Esophagus squamous epithelium (tissue), 5 donors: ENCODE data around the gene KIAA0319L. TPM values are rescaled to one million over a fixed set of nuclear protein-coding genes. Genes with fewer than 3 reads are reported as not detected.

Experiments used
- DNase-seq: peaks from one replicate; lab custom pipeline; 2025; lab: John Stamatoyannopoulos, UW
- H3K27ac ChIP-seq, 4 donors: fragments of 200-600 bp; sonication (generic); one replicate each; pipeline ENCODE4 v1.5.1; 2016 to 2019; ENCODE audit warnings: mild to moderate bottlenecking in 1 of 4
- H3K27me3 ChIP-seq, 4 donors: fragments of 200-600 bp; sonication (generic); 1 replicate in 3 of 4; 2 replicates in 1 of 4; pipeline versions ENCODE4 v1.5.1 to v1.6.0; 2017 to 2021; ENCODE audit warnings: antibody characterized with exemption in 1 of 4
- H3K36me3 ChIP-seq, 3 donors: fragments of 200-600 bp; sonication (generic); one replicate each; pipeline ENCODE4 v1.5.1; 2016 to 2019
- H3K4me1 ChIP-seq, 3 donors: fragments of 200-600 bp; sonication (generic); one replicate each; pipeline ENCODE4 v1.5.1; 2017 to 2019
- H3K4me3 ChIP-seq, 4 donors: fragments of 200-600 bp; sonication (generic); 1 replicate in 3 of 4; 2 replicates in 1 of 4; pipeline ENCODE4 v1.5.1; 2016 to 2019; ENCODE audit warnings: mild to moderate bottlenecking in 2 of 4, moderate library complexity in 1 of 4
- H3K9me3 ChIP-seq, 3 donors: fragments of 200-600 bp; sonication (generic); one replicate each; pipeline ENCODE4 v1.5.1; 2016 to 2019
- CTCF ChIP-seq, 6 experiments: fragments of 450-650 bp in 4 of 6; fragments of 200-600 bp in 2 of 6; sonication (generic) in 2 of 6; IDR thresholded peaks; one replicate each; pipeline ENCODE4 v1.5.1; 2016 to 2019; ENCODE audit warnings: antibody characterized with exemption in 6 of 6, mild to moderate bottlenecking in 4 of 6, moderate library complexity in 4 of 6
- POLR2A ChIP-seq, 4 donors: fragments of 450-650 bp; IDR thresholded peaks; one replicate each; pipeline ENCODE4 v1.6.1; 2017; ENCODE audit warnings: antibody characterized with exemption in 4 of 4, mild to moderate bottlenecking in 4 of 4, moderate library complexity in 3 of 4
- WGBS, 2 donors: methylation state at CpG; one replicate each; pipeline ENCODE4 v1.1.5; 2018; 5-methylcytosine and 5-hydroxymethylcytosine counted together
- intact Hi-C: fragments of 100-400 bp; cut with DNase I; formaldehyde crosslinking; loops from one replicate; pipeline ENCODE4 v1.15.0; 2022
- total RNA-seq, 4 donors: library from RNA; depleted of rRNA; stranded (reverse); fragments of >200 nt; gene quantifications; one replicate each; pipeline ENCODE4 v1.1.0, GENCODE V29; 2016
- donor health status: DM: yes; HTN: yes; CAD: no.

Gene KIAA0319L
- total RNA-seq, 4 donors from 2014 or later = 24.8 to 53.4 (median 28.4) TPM

GRCh38 chr1:35460796-35461195, 96.4 kb downstream of the KIAA0319L start:
- H3K36me3 ChIP-seq = peaks cover 0 to 95% (median 8%) of the 10 kb centered on the region in 3 donors
- intact Hi-C loops = no loop called here
- no peak for DNase-seq

GRCh38 chr1:35454616-35455015, 102.6 kb downstream of the KIAA0319L start:
- Histone ChIP-seq H3K9me3 (no peaks in the 10 kb centered on the region), H3K27me3 (no peaks in the 10 kb centered on the region), H3K27ac (peak overlapping the region in 3 of 4 donors; percentile 39 to 83 (median 46)), H3K36me3 (peaks cover 0 to 88% (median 0%) of the 10 kb centered on the region in 3 donors), H3K4me3 (no peak overlapping the region), H3K4me1 (peaks cover 20 to 44% (median 28%) of the 10 kb centered on the region in 3 donors)
- DNase-seq = no peak
- intact Hi-C loops = loop anchor here (5.0 kb wide), 1 partner anchor 108 kb away; no protein-coding TSS in a partner anchor
- TF ChIP-seq CTCF (IDR thresholded peaks at IDR 0.05) (peak in 3 of 6 experiments; percentile 5 to 23 (median 8)), POLR2A (IDR thresholded peaks at IDR 0.05) (no peak)
- WGBS, 2 donors = 21 to 40% methylated on average over 1 of the region's 1 CpG

More at GRCh38 chr1:35460796-35461195, 96.4 kb downstream of the KIAA0319L start:
- Histone ChIP-seq H3K4me1 (no peaks in the 10 kb centered on the region), H3K27me3 (no peaks in the 10 kb centered on the region), H3K27ac (no peak overlapping the region), H3K9me3 (no peaks in the 10 kb centered on the region), H3K4me3 (no peak overlapping the region)
- TF ChIP-seq CTCF (IDR thresholded peaks at IDR 0.05) = no peak
- TF ChIP-seq POLR2A (IDR thresholded peaks at IDR 0.05) = no peak
- WGBS, 2 donors = 64 to 83% methylated on average over 2 of the region's 2 CpGs

GRCh38 chr1:35454176-35454575, 103.0 kb downstream of the KIAA0319L start:
- peak overlapping the region; percentile 13 to 83 (median 42) for H3K27ac ChIP-seq
- no peak overlapping the region for H3K4me3 ChIP-seq
- WGBS, 2 donors = 80 to 82% methylated on average over 4 of the region's 4 CpGs
- TF ChIP-seq POLR2A (IDR thresholded peaks at IDR 0.05) (no peak), CTCF (IDR thresholded peaks at IDR 0.05) (no peak)
- H3K27me3 ChIP-seq = no peaks in the 10 kb centered on the region
- intact Hi-C loops = loop anchor here (5.0 kb wide), 1 partner anchor 108 kb away; no protein-coding TSS in a partner anchor
- no peaks in the 10 kb centered on the region for H3K9me3 ChIP-seq
- H3K4me1 ChIP-seq = peaks cover 20 to 44% (median 28%) of the 10 kb centered on the region in 3 donors
- peaks cover 0 to 88% (median 0%) of the 10 kb centered on the region in 3 donors for H3K36me3 ChIP-seq
- no peak for DNase-seq

GRCh38 chr1:35453031-35453430, 104.2 kb downstream of the KIAA0319L start:
- Histone ChIP-seq H3K4me1 (peaks cover 20 to 54% (median 38%) of the 10 kb centered on the region in 3 donors), H3K36me3 (peaks cover under 1 to 88% (median 6%) of the 10 kb centered on the region in 3 donors), H3K27me3 (no peaks in the 10 kb centered on the region), H3K4me3 (no peak overlapping the region), H3K9me3 (no peaks in the 10 kb centered on the region), H3K27ac (peak overlapping the region in 1 of 4 donors; percentile 70)
- intact Hi-C loops = loop anchor here (5.0 kb wide), 1 partner anchor 109 kb away; no protein-coding TSS in a partner anchor
- TF ChIP-seq CTCF (IDR thresholded peaks at IDR 0.05) (no peak), POLR2A (IDR thresholded peaks at IDR 0.05) (no peak)
- no peak for DNase-seq
- 84 to 91% methylated on average over 2 of the region's 2 CpGs for WGBS, 2 donors

- no peak overlapping the region for H3K4me3 ChIP-seq
- DNase-seq = no peak
- 0 to 20% methylated on average over 1 of the region's 1 CpG for WGBS, 2 donors
- H3K27me3 ChIP-seq = no peaks in the 10 kb centered on the region
- H3K36me3 ChIP-seq = peaks cover 3 to 92% (median 11%) of the 10 kb centered on the region in 3 donors
- H3K27ac ChIP-seq = peak overlapping the region; percentile 16 to 80 (median 59)
- no peaks in the 10 kb centered on the region for H3K9me3 ChIP-seq
- TF ChIP-seq POLR2A (IDR thresholded peaks at IDR 0.05) = no peak
- TF ChIP-seq CTCF (IDR thresholded peaks at IDR 0.05) = no peak
- intact Hi-C loops = loop anchor here (5.0 kb wide), 1 partner anchor 110 kb away; no protein-coding TSS in a partner anchor
- peaks cover 20 to 58% (median 41%) of the 10 kb centered on the region in 3 donors for H3K4me1 ChIP-seq
Measured at GRCh38 chr1:35452106-35452774, 105.0 kb downstream of the KIAA0319L start.
